Activated CD4-positive, alpha-beta T cell treated with anti-CD3 and anti-CD28 coated beads, Interleukin-2, amount 50 U/mL, for 1 hour (primary cell): ENCODE results near the gene SAMD10.
"Not testable (repeated sequence)": the region's sequence is repeated elsewhere in the genome, so short reads cannot be mapped to it uniquely, and the experiment has no call there.

Experiments
- DNase-seq: peaks from one replicate; pipeline ENCODE4 v3.0.0-alpha.2; 2020

SAMD10 gene

DNA sequence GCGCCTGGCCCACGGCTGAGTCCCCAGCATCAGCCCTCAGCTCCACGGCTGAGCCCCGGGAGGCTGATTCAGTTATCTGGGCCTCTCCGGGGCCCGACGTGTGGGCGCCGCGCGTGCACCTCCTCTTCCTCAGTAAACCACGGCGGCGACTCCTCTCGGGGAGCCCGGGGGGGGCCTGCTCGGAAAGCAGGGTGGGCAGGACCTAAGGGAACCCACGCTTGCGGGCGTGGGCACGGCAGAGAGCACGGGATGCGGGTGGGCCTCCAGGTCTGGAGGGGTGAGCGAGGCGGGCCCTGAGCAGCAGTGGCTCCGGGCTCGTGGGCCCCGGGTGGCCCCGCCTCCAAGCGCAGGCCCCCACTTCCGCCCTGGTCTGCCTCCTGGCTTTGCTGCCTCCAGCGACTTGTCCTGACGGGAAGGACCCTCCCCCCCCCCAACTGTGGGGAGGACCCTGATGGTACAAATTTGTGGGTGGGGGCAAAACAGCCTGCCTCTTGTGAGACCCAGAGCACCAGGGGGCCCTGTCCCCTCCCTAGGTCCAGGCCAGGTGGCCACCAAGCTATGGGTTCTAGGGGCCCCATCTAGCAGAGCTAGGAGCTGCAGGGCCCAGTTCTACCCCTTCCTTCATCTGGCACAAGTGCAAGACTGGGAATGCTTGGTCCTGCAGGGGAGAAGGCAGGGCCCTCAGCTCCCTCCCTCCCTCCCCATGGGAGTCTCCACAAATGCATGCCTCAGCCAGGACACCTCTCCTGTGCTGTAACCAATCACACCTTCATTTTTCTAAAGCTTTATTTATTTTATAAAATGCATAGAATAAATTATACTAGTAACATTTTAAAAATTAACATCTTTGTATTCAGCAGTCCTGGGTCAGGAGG lies 40.1 kb downstream of the SAMD10 start:
- no peak for DNase-seq

DNA sequence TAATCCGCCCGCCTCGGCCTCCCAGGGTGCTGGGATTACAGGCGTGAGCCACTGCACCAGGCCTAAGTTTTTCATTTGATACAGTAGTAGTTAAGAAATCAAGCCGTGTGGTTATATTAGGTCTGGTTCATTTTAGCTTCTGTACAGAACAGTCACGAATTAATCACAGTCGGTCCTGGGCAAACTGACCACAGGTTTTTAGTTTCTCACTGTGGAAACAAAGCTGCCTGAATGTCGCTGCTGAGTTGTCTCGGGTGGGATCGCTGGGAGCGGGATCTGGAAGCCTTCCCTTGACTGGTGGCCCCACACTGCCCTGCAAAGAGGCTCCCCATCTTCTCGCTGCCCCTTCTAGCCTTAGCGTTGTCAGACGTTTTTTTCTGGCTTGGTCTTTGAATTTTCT lies 41.8 kb downstream of the SAMD10 start:
- DNase-seq, result no peak

DNA sequence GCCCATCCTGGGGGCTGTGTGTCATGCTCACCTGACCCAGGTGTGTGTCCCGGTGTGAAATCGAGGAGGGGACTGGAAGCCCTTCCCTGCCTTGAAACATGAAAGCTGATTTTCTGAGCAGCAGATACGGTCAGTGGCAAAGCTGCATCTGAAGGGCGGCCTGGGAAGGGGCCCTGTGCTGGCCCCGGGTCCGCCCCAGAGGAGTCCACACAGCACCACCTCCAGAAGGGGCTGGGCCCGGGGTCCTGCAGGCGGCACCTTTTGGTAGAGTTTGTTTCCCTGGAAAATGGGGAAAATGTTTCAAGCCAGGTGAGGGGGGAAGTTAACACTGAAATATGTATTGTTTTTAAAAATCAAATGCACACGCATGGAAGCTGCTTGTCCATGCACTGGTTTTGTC lies 44.0 kb downstream of the SAMD10 start:
- DNase-seq, result no peak

GRCh38 chr20:63934271-63935068 lies 45.0 kb downstream of the SAMD10 start:
- no peak for DNase-seq

GRCh38 chr20:63933646-63934045 lies 45.8 kb downstream of the SAMD10 start:
- no peak for DNase-seq

DNA sequence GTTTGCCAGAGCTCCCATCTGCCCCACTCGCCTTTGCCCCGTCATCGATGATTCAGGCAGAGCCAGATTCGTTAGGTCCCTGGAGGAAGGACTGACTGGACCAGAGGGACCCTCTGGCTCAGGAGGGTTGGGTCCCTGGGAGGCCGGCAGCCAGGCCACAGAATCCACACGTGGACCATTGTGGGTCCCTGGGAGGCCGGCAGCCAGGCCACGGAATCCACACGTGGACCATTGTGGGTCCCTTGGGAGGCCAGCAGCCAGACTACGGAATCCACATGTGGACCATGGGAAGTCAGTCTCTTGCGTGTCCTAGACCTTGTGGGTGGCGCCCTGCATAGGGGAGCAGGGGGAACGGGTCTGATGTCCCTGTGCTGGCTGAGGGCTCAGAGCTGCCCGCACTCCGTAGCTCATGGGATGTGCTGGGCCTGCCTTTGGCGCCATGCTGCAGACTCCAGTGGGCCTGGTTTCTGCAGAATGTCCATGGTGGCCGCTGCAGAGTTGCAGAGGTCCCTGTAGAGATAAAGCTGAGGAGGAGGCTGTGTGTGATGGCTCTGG lies 46.8 kb downstream of the SAMD10 start:
- no peak for DNase-seq

DNA sequence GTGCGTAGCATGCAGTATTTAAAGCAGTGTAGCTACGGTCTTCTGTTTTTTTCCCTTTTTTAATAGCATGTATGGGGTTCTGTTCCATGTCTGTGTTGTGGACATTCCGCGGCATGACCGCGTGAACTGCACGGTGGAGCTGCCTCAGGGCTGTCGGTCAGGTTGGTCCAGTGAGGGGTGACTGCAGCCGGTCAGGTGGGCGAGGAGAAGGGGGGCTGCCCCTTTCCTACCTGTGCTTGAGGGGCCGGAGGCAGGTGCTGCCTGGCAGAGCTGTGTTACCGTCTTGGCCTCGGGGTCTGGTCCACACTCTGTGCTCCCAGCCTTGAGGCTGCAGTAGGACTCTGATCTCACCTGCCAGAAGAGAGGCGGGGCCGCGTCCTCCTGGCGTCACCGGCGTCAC lies 47.7 kb downstream of the SAMD10 start:
- DNase-seq, result no peak

- no peak for DNase-seq
These were observed 48.4 kb downstream of the SAMD10 start for GRCh38 chr20:63930971-63931553.

- DNase-seq, result not testable (repeated sequence)
These were observed 50.0 kb downstream of the SAMD10 start for GRCh38 chr20:63929473-63929883.

- DNase-seq, result no peak
These were observed 50.4 kb downstream of the SAMD10 start for GRCh38 chr20:63929071-63929470.

DNA sequence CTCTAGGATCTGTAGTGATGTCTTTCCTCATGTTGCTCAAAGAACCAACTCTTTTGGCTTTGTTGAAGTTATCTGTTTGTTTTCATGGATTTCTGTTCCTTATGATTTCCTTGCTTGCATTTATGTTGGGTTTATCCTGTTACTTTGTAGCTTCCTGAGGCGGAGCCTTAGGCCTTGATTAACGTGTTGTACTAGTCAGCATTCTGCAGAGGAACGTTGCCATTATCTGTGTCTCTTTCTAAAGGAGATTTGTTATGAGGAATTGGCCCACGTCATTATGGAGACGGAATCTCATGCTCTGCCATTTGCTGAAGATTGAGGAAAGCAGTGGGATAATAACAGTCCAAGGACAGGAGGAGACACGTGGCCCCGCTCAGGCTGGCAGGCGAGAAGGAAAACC lies 53.1 kb downstream of the SAMD10 start:
- no peak for DNase-seq

- no peak for DNase-seq
These were observed 55.2 kb downstream of the SAMD10 start for GRCh38 chr20:63924241-63924640.
